ENCODE data around the gene TUBA8.
A peak's percentile ranks its signal among the peaks of the same experiment; 100 is the strongest.
"Not testable (repeated sequence)": the region's sequence is repeated elsewhere in the genome, so short reads cannot be mapped to it uniquely, and the experiment has no call there.

TUBA8 gene

DNA sequence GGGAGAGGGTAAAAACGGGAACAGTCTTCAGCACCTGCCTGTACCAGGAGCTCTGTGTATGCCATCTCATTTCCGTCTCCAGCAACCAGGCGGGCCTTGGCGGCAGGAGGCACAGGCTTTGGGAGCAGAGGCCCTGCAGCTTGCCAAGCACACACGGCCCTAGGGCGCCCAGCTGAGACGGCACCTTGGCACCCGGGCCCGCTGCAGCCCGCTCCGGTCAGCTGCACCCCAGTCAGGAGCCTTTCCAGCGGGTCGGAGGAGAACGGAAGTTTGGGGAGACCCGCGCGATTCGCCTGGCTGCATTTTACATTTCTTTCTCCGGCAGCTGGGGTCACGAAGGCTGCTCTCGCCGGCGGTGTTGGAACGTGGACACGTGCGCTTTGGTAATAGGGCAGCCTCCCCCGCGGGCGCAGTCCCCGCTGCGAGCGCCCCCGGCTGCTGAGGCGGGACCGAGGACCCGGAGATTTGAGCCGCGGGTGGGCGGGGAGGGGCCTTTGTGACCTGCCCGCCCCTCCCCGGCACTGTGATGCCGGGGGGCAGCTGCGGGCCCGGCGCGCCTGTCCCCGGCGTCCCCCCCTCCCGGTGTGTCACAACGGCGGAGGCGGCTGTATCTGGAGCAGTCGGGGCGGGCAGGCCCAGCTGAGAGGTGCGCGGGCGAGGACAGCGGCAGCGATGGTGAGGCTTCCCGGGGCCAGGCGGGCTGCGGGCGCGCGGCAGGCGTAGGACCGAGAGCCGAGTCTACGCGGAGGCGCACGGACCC is at the start of gene TUBA8:
Gene TUBA8, plus strand, starts transcription at position 616 of the 760 bp plus-strand sequence. Its CDS starts 57 bp downstream, at position 673.
- DNase-seq: no peak

- no peak for DNase-seq
Measured at GRCh38 chr22:18062421-18062820, 48.2 kb upstream of the TUBA8 start.

- DNase-seq: no peak
Measured at GRCh38 chr22:18063306-18063705, 47.3 kb upstream of the TUBA8 start.

- not testable (repeated sequence) for DNase-seq
Measured at GRCh38 chr22:18063715-18064114, 46.9 kb upstream of the TUBA8 start.

DNA sequence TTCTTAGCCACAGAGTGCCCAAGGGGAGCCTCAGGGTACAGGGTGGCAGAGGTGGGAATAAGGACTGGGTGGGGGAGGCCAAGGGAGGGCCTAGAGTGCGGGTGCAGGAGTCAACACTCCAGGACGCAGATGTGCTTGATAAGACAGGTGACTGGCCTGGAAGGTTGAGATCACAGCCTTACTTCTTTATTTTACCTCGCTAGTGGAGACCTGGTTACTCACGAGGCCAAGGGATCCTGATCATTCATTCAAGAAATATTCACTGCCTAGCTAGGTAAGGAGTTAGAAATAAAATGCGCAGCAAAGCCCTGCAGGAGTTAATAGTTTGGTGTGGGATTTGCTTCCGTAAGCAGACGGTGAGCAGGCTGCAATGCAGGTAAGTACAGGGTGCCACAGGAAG is 46.0 kb upstream of the TUBA8 start:
- no peak for DNase-seq

GRCh38 chr22:18065256-18065655 is 45.4 kb upstream of the TUBA8 start:
- no peak for DNase-seq

DNA sequence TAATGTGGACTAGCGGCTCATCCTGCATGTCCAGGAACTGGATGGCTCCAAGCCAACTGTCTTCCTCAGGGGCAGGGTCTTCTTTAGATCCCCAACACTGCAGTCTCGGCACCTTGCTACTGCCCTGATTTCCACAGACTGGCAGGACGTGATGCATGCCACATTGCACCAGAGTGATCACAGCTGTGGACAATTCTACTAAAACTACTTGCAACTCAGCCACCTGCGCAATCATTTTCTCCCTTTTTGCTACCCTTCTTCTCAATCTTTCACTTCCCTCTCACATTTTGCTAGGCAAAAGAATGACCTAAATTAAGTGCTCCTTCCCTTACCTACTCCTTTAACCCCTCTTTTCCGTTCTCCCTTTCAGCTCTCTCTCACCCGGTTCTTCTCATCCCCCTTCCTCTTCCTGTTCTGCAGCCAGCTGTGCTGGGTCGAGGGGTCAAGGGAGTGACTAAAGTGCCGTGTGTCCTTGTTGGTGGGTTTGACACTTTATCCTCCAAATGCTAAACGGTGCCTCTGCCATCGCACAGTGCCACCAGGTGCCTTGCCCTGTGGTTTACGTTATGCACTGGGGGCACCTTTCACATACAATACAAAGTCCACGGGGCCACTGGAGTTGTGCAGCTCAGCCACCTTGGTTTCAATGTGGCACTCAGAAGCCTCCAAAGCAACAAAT is 44.3 kb upstream of the TUBA8 start:
- DNase-seq: no peak

DNA sequence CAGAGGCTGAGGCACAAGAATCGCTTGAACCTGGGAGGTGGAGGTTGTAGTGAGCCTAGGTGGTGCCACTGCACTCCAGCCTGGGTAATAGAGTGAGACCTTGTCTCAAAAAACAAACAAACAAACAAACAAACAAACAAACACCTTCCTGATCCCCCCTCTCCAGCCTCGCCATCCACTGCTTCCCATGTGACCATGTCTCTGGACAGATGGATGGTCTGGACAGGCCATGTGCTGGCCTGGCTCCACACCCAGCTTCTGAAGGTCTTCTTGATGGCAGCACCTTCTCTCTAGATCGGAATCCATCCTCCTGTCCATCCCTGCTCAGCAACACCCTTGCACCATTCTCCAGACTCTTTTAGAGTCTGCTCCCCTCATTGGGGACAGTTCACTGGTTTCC is 43.5 kb upstream of the TUBA8 start:
- no peak for DNase-seq

DNA sequence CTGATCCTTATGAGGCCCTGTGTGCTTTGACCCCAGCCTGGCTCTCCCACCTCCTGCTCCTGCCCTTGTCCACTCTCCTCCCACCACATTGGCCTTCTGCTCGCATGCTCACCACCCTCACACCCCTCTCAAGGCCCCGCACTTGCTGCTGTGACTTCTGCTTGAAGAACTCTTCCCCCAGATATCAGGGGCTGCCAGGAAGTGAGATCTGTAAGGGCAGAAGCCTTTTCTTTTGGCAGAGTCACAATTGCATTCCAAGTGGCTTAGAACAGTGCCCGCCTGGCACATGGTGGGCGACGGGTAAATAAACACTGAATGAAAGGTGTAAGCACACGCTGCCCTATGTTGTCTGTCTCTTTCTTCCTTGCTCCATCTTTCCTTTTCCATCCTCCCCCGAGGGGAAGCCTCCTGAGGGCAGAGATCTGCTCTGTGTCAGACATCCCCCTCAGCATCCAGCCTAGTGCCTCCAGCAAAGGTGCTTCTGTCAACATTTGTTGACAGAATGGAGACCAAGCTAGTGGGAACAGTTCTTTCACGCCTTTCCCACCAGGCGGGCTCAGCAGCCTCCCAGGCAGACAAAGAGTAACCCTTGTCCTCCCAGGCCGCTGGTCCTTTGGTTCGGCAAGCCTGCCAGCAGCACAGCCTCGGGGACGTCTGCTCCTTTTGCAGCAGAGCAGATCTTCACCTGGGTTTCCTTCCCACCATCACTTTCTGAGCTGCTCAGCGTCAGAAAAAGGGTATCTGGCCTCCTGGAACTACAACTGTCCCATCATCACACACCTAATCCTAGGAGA is 42.9 kb upstream of the TUBA8 start:
- DNase-seq: no peak

DNA sequence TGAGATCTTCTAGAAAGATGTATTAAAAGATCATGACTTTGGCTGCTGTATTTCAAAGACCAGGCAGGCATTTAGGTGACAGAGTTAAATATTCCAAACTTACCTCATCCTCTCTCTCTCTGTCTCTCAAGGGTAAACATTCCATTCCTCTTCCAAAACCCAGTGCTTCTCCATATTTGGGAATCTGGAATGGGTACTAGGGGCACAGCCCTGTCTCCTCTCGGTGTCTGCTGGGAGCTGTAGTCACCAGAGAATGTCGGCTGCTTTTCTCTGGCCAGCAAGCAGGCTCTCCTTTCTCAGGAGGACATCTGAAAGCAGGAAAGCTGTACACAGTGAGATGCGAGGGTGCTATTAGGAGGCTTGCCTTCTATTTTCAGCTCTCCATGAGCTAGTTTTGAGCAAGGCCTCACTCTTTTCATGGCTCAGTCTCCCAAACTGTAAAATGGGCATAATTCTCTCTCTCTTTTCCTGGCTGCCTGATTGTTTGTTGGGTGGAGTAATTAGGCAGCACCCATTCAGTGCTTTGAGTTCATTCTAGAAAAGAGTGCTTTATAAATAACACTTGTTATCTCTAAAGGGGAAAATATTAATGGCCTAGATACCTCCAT is 42.1 kb upstream of the TUBA8 start:
- no peak for DNase-seq

GRCh38 chr22:18069041-18069440 is 41.6 kb upstream of the TUBA8 start:
- no peak for DNase-seq

GRCh38 chr22:18070041-18070440 is 40.6 kb upstream of the TUBA8 start:
- no peak for DNase-seq

GRCh38 chr22:18070556-18071306 is 39.9 kb upstream of the TUBA8 start:
- no peak for DNase-seq

DNA sequence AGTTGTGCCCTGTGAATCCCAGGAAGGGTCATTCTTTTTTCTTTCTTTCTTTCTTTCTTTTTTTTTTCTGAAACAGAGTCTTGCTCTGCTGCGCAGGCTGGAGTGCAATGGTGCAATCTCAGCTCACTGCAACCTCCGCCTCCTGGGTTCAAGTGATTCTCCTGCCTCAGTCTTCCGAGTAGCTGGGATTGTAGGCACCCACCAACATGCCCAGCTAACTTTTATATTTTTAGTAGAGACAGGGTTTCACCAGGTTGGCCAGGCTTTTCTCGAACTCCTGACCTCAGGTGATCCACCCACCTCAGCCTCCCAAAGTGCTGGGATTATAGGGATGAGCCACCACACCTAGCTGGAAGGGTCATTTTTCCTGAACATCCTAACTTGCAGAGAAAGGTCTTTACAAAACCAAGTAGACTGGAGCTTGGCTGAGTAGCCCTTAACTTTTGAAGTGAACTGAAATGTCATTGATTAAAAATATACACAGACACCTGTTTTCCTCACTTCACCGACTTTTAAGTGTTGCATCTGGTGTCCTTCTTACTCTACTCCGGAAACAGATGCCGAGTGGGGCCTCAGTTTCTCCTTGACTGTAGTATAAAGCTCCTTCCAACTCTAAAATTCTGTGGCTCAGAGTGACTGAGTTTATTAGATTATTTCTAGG is 39.2 kb upstream of the TUBA8 start:
- DNase-seq: not testable (repeated sequence)

DNA sequence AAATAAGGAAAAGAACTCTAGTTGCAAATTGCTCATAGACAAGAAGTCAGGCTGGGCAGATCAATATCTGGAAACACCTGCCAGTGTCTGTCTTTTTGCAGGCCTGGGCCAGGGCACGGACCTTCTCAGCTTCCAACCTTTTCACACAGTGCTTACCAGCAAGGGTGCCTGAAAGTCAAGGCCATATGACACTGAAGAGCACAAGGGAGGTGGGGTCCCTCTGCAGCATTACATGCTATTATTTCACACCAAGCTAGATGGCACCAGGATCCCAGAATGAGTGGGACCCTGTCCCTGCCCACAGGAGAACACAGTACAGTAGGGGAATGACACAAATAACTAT is 38.7 kb upstream of the TUBA8 start:
- DNase-seq: no peak

DNA sequence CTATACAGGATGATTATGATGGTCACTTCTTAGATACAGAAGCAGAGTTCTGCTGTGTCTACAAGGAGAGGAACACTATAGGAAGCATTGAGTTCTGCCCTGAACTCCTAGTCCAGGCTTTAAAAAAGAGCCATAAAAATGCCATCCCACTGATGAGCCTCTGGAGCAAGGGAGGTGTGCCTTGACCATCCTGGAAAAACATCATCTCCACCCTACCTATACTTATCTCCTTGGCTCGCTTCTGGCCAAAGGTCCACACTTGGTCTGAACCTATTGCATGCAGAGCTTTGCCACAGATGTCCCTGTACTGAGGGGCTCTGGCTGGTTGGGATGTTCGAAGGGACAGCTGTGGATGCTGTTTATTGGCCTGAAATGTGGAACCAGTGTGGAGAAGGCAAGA is 37.1 kb upstream of the TUBA8 start:
- no peak for DNase-seq

DNA sequence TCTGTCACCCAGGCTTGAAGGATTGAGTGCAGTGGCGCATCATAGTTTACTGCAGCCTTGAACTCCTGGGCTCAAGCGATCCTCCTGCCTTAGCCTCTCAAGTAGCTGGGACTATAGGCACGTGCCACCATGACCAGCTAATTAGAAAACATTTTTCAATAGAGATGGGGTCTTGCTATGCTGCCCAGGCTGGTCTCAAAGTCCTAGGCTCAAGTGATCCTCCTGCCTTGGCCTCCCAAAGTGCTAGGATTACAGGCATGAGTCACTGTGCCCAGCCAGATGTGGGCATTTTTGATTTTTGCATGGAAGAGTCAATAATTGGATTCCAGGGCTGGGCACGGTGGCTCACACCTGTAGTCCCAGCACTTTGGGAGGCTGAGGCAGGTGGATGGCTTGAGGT is 36.7 kb upstream of the TUBA8 start:
- not testable (repeated sequence) for DNase-seq

- DNase-seq: no peak
Measured at GRCh38 chr22:18075101-18075719, 35.4 kb upstream of the TUBA8 start.

- peak; percentile 4 to 66 (median 34) for DNase-seq
Measured at GRCh38 chr22:18075720-18076497, 34.7 kb upstream of the TUBA8 start.

DNA sequence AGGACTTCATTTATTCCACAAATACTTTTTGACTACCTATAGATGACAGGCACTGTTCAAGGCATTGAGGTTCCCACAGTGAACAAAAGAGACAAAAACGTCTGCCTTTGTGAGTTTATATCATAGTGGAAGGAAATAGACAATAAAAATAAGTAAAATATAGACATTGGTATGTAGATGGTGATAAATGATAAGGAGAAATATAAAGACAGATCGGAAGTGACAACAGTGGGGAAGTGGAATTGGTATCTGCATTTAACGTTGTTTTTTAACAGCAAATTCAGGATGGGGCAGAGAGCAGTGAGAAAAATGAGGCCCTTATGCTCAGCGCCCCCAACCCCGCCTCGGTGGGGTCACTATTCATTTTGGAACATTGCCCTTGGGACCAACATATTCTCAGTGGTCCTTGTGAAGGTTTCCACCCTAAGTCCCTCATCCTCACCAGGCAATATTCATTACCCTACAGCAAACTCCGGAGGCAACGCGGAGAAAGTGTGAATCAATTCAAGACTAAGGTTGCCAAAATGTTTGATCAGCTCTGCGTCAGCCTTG is 33.4 kb upstream of the TUBA8 start:
- no peak for DNase-seq

Data from stimulated activated naive CD4-positive, alpha-beta T cell (primary cell).